WTC11 (cell line): ENCODE results near the gene COLQ. TPM values are rescaled to one million over a fixed set of nuclear protein-coding genes. Genes with fewer than 3 reads are reported as not detected.

Experiments
- ATAC-seq: fragments of 200-7000 bp; cut with Tn5 transposase; 2 replicates; pipeline ENCODE4 v1.10.0; 2021; ENCODE audit warnings: mild to moderate bottlenecking, moderate library complexity
- CTCF ChIA-PET: fragments of 300-600 bp; sonication (Branson Sonifier 250); formaldehyde crosslinking; loops from one replicate; lab custom pipeline; 2021; ENCODE audit warnings: antibody characterized with exemption; lab: Charles Lee
- POLR2A ChIA-PET: fragments of 350-600 bp; sonication (Branson Sonifier 250); formaldehyde crosslinking; loops from one replicate; lab custom pipeline; 2021; ENCODE audit warnings: antibody characterized with exemption; lab: Charles Lee
- DNase-seq: peaks from one replicate; pipeline ENCODE4 v3.0.0; 2021; ENCODE audit warnings: low spot score
- H3K27ac Mint-ChIP-seq: 2 replicates; pipeline ENCODE4 v1.8.0; 2021; ENCODE audit warnings: mixed read lengths
- H3K27me3 Mint-ChIP-seq: 2 replicates; pipeline ENCODE4 v1.8.0; 2021; ENCODE audit warnings: low read depth, mild to moderate bottlenecking, moderate library complexity, mixed read lengths
- H3K36me3 Mint-ChIP-seq: 2 replicates; pipeline ENCODE4 v1.8.0; 2021; ENCODE audit warnings: mixed read lengths
- H3K4me1 Mint-ChIP-seq: 2 replicates; pipeline ENCODE4 v1.8.0; 2022; ENCODE audit warnings: mixed read lengths
- H3K4me3 Mint-ChIP-seq: 2 replicates; pipeline ENCODE4 v1.8.0; 2021; ENCODE audit warnings: mild to moderate bottlenecking, moderate library complexity, mixed read lengths
- H3K9me3 Mint-ChIP-seq: 2 replicates; pipeline ENCODE4 v1.8.0; 2021; ENCODE audit warnings: mixed read lengths
- ARID4B ChIP-seq: sonication (generic); formaldehyde crosslinking; IDR thresholded peaks from 2 replicates; pipeline ENCODE4 v1.8.0; 2023; ENCODE audit warnings: missing genetic modification reagents, mild to moderate bottlenecking, borderline replicate concordance
- E2F1 ChIP-seq: sonication (generic); formaldehyde crosslinking; IDR thresholded peaks from 2 replicates; pipeline ENCODE4 v1.8.0; 2022; ENCODE audit warnings: mild to moderate bottlenecking, missing genetic modification reagents
- MXD4 ChIP-seq: fragments of 250-450 bp; sonication (Bioruptor Pico); IDR thresholded peaks from 2 replicates; pipeline ENCODE4 v1.8.0; 2021; ENCODE audit warnings: mild to moderate bottlenecking, moderate library complexity, borderline replicate concordance
- NR3C1 ChIP-seq: sonication (generic); formaldehyde crosslinking; conservative IDR thresholded peaks from 2 replicates; pipeline ENCODE4 v1.8.1; 2023; ENCODE audit warnings: low read depth, mild to moderate bottlenecking, missing genetic modification reagents
- PRRX2 ChIP-seq: fragments of 250-450 bp; sonication (Bioruptor Pico); IDR thresholded peaks from 2 replicates; pipeline ENCODE4 v1.8.0; 2021; ENCODE audit warnings: mild to moderate bottlenecking
- ZNF138 ChIP-seq: sonication (generic); formaldehyde crosslinking; conservative IDR thresholded peaks from 2 replicates; pipeline ENCODE4 v1.8.1; 2022; ENCODE audit warnings: mild to moderate bottlenecking, moderate library complexity, missing genetic modification reagents
- ZNF232 ChIP-seq: sonication (generic); formaldehyde crosslinking; IDR thresholded peaks from 2 replicates; pipeline ENCODE4 v1.8.0; 2022; ENCODE audit warnings: mild to moderate bottlenecking, missing genetic modification reagents
- ZNF317 ChIP-seq: sonication (generic); formaldehyde crosslinking; IDR thresholded peaks from 2 replicates; pipeline ENCODE4 v1.8.1; 2023; ENCODE audit warnings: low read depth, mild to moderate bottlenecking, moderate library complexity, missing genetic modification reagents, borderline replicate concordance
- total RNA-seq: library from RNA; stranded (reverse); gene quantifications from 3 replicates; pipeline ENCODE4 v1.2.3, GENCODE V29; 2021
- TF ChIP-seq, protein P1 (sequence below): sonication (generic); formaldehyde crosslinking; IDR thresholded peaks from 2 replicates; pipeline ENCODE4 v1.8.0; 2022; ENCODE audit warnings: mild to moderate bottlenecking, missing genetic modification reagents
- TF ChIP-seq, protein P2 (sequence below): sonication (generic); formaldehyde crosslinking; IDR thresholded peaks from 2 replicates; pipeline ENCODE4 v1.8.1; 2022; ENCODE audit warnings: low read depth, missing genetic modification reagents, borderline replicate concordance
- TF ChIP-seq, protein P3 (sequence below): sonication (generic); formaldehyde crosslinking; IDR thresholded peaks from 2 replicates; pipeline ENCODE4 v1.8.0; 2023; ENCODE audit warnings: missing genetic modification reagents
- TF ChIP-seq, protein P4 (sequence below): fragments of 250-450 bp; sonication (Bioruptor Pico); IDR thresholded peaks from 2 replicates; pipeline ENCODE4 v1.9.0; 2021; ENCODE audit warnings: mild to moderate bottlenecking

The COLQ gene
- total RNA-seq, 1 experiment from 2014 or later = 2.2 TPM

GRCh38 chr3:15501126-15501525, 20.4 kb downstream of the COLQ start:
- POLR2A ChIA-PET = no interaction called here

More at GRCh38 chr3:15501126-15501525, 20.4 kb downstream of the COLQ start:
- peak; percentile 29; the same call in 1 of the 2 replicates for ATAC-seq
- TF ChIP-seq PRRX2 (CRISPR knock-in tag) (no peak), ARID4B (no peak), NR3C1 (no peak), MXD4 (CRISPR knock-in tag) (no peak), ZNF317 (CRISPR knock-in tag) (no peak), ZNF232 (no peak), ZNF138 (CRISPR knock-in tag) (no peak), E2F1 (CRISPR knock-in tag) (no peak)
- TF ChIP-seq, protein P1, sequence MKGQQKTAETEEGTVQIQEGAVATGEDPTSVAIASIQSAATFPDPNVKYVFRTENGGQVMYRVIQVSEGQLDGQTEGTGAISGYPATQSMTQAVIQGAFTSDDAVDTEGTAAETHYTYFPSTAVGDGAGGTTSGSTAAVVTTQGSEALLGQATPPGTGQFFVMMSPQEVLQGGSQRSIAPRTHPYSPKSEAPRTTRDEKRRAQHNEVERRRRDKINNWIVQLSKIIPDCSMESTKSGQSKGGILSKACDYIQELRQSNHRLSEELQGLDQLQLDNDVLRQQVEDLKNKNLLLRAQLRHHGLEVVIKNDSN (CRISPR knock-in tag) = no peak
- TF ChIP-seq, protein P2, sequence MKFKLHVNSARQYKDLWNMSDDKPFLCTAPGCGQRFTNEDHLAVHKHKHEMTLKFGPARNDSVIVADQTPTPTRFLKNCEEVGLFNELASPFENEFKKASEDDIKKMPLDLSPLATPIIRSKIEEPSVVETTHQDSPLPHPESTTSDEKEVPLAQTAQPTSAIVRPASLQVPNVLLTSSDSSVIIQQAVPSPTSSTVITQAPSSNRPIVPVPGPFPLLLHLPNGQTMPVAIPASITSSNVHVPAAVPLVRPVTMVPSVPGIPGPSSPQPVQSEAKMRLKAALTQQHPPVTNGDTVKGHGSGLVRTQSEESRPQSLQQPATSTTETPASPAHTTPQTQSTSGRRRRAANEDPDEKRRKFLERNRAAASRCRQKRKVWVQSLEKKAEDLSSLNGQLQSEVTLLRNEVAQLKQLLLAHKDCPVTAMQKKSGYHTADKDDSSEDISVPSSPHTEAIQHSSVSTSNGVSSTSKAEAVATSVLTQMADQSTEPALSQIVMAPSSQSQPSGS (CRISPR knock-in tag) = no peak
- TF ChIP-seq, protein P3, sequence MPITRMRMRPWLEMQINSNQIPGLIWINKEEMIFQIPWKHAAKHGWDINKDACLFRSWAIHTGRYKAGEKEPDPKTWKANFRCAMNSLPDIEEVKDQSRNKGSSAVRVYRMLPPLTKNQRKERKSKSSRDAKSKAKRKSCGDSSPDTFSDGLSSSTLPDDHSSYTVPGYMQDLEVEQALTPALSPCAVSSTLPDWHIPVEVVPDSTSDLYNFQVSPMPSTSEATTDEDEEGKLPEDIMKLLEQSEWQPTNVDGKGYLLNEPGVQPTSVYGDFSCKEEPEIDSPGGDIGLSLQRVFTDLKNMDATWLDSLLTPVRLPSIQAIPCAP (CRISPR knock-in tag) = no peak
- TF ChIP-seq, protein P4, sequence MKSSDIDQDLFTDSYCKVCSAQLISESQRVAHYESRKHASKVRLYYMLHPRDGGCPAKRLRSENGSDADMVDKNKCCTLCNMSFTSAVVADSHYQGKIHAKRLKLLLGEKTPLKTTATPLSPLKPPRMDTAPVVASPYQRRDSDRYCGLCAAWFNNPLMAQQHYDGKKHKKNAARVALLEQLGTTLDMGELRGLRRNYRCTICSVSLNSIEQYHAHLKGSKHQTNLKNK (CRISPR knock-in tag) = no peak
- TF ChIP-seq, all 79 proteins: peak for 0
- CTCF ChIA-PET = interaction anchor here (1.5 kb wide), 1 partner anchor 26 kb away, joined by 4 read pairs; no protein-coding TSS in a partner anchor
- Mint-ChIP-seq H3K27me3 (peaks cover 6% of the 10 kb centered on the region; the same call in 1 of the 2 replicates), H3K27ac (no peak overlapping the region), H3K4me1 (peaks cover 8% of the 10 kb centered on the region), H3K9me3 (no peaks in the 10 kb centered on the region), H3K36me3 (no peaks in the 10 kb centered on the region), H3K4me3 (no peak overlapping the region)
- DNase-seq = no peak
